OCI-LY1 (cell line): ENCODE measurements around the gene EPDR1.

Experiments used
- H2AFZ ChIP-seq: fragments of 200-600 bp; sonication (generic), shearing (Covaris generic); 2 replicates; pipeline ENCODE4 v1.6.0; 2014; ENCODE audit warnings: antibody characterized with exemption, mild to moderate bottlenecking, low read length
- H3F3A ChIP-seq: fragments of 200-600 bp; sonication (generic), shearing (Covaris generic); 2 replicates; pipeline ENCODE4 v1.6.0; 2014; ENCODE audit warnings: mild to moderate bottlenecking, antibody characterized with exemption, low read length, moderate library complexity; ENCODE audit not compliant: insufficient read depth
- H3K27ac ChIP-seq: fragments of 200-600 bp; sonication (generic); 2 replicates; pipeline ENCODE4 v1.5.1; 2014; ENCODE audit warnings: low read length, mixed run types, mild to moderate bottlenecking, low read depth; ENCODE audit not compliant: poor library complexity, severe bottlenecking
- H3K27me3 ChIP-seq: fragments of 200-600 bp; sonication (generic); 2 replicates; pipeline ENCODE4 v1.6.0; 2014; ENCODE audit warnings: antibody characterized with exemption, mild to moderate bottlenecking, low read length, moderate library complexity; ENCODE audit not compliant: insufficient read depth
- H3K36me3 ChIP-seq: fragments of 200-600 bp; sonication (generic); 2 replicates; pipeline ENCODE4 v1.6.1; 2014; ENCODE audit warnings: mild to moderate bottlenecking, antibody characterized with exemption, low read length, moderate library complexity, mixed read lengths; ENCODE audit not compliant: insufficient read depth
- H3K4me1 ChIP-seq: fragments of 200-600 bp; sonication (generic); 2 replicates; pipeline ENCODE4 v1.5.1; 2014; ENCODE audit warnings: mild to moderate bottlenecking, low read length, moderate library complexity; ENCODE audit not compliant: insufficient read depth, severe bottlenecking
- H3K4me2 ChIP-seq: fragments of 200-600 bp; sonication (generic), shearing (Covaris generic); 2 replicates; pipeline ENCODE4 v1.6.1; 2014; ENCODE audit warnings: low read length
- H3K4me3 ChIP-seq: fragments of 200-600 bp; sonication (generic); 2 replicates; pipeline ENCODE4 v1.5.1; 2014; ENCODE audit warnings: low read length, low read depth, mild to moderate bottlenecking, mixed read lengths; ENCODE audit not compliant: poor library complexity, severe bottlenecking
- H3K79me2 ChIP-seq: fragments of 200-600 bp; shearing (Covaris generic); 2 replicates; pipeline ENCODE4 v1.6.1; 2016; ENCODE audit warnings: mixed run types, low read length, mixed read lengths; ENCODE audit not compliant: insufficient read depth
- H3K9ac ChIP-seq: fragments of 200-600 bp; sonication (generic), shearing (Covaris generic); 2 replicates; pipeline ENCODE4 v1.6.1; 2014; ENCODE audit warnings: mild to moderate bottlenecking, low read length, mixed read lengths
- H3K9me2 ChIP-seq: fragments of 200-600 bp; sonication (generic), shearing (Covaris generic); 2 replicates; pipeline ENCODE4 v1.6.1; 2014; ENCODE audit warnings: low read depth, mild to moderate bottlenecking, low read length, mixed read lengths
- H3K9me3 ChIP-seq: fragments of 200-600 bp; shearing (Covaris generic); 2 replicates; pipeline ENCODE4 v1.6.1; 2014; ENCODE audit warnings: low read length, mixed read lengths
- H4K20me1 ChIP-seq: fragments of 200-600 bp; sonication (generic), shearing (Covaris generic); 2 replicates; pipeline ENCODE4 v1.6.0; 2016; ENCODE audit warnings: mild to moderate bottlenecking, low read length; ENCODE audit not compliant: insufficient read depth
- CTCF ChIP-seq: fragments of 200-600 bp; sonication (generic), shearing (Covaris generic); IDR thresholded peaks from 2 replicates; pipeline ENCODE4 v1.5.1; 2017; ENCODE audit warnings: mild to moderate bottlenecking, antibody characterized with exemption, low read length, moderate library complexity, mixed read lengths
- EZH2 ChIP-seq: fragments of 200-600 bp; sonication (generic), shearing (Covaris generic); IDR thresholded peaks from 2 replicates; pipeline ENCODE4 v1.8.0; 2017; ENCODE audit warnings: borderline replicate concordance, mixed run types, mild to moderate bottlenecking, antibody characterized with exemption, low read length, moderate library complexity, mixed read lengths

The EPDR1 gene

GRCh38 chr7:37961251-37961650 is 40.8 kb downstream of the EPDR1 start:
- Histone ChIP-seq H3K4me2 (no peak overlapping the region), H3K9me2 (no peaks in the 10 kb centered on the region), H3F3A (no peaks in the 10 kb centered on the region), H4K20me1 (no peaks in the 10 kb centered on the region), H3K79me2 (no peaks in the 10 kb centered on the region), H3K9me3 (no peaks in the 10 kb centered on the region), H3K36me3 (no peaks in the 10 kb centered on the region), H3K27ac (no peak overlapping the region), H3K9ac (no peak overlapping the region), H3K27me3 (no peaks in the 10 kb centered on the region), H3K4me1 (no peaks in the 10 kb centered on the region), H3K4me3 (no peak overlapping the region), H2AFZ (no peak overlapping the region)
- TF ChIP-seq EZH2, result no peak
- no peak for TF ChIP-seq CTCF

- no peaks in the 10 kb centered on the region for H3F3A ChIP-seq
- no peaks in the 10 kb centered on the region for H4K20me1 ChIP-seq
- TF ChIP-seq EZH2 (no peak), CTCF (no peak)
- H3K9me3 ChIP-seq, result no peaks in the 10 kb centered on the region
- H3K4me2 ChIP-seq, result no peak overlapping the region
- H3K27me3 ChIP-seq, result no peaks in the 10 kb centered on the region
- H3K27ac ChIP-seq, result no peak overlapping the region
- no peaks in the 10 kb centered on the region for H3K79me2 ChIP-seq
- no peak overlapping the region for H3K9ac ChIP-seq
- no peaks in the 10 kb centered on the region for H3K9me2 ChIP-seq
- H3K4me1 ChIP-seq, result no peaks in the 10 kb centered on the region
- no peaks in the 10 kb centered on the region for H3K36me3 ChIP-seq
- no peak overlapping the region for H2AFZ ChIP-seq
- no peak overlapping the region for H3K4me3 ChIP-seq
Observed at GRCh38 chr7:37964196-37964595, 43.8 kb downstream of the EPDR1 start.

DNA sequence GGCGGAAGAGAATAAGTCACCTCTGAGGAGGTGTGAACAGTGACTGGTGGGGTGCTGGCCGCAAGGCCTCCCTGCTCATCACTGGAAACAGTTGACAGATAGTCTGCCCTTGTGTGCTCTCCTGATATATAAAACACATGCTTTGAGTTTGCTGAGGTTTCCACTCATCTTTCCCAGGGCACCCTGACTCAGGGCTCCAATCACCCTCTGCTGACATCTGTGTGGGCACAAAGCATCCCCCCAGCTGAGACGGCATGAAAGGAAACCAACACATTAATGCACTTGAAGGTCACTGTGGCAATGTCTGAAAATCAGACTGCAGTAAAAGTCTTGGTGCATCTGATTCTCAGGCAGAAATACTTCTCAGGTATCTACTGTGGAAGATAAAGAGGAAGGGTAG is 49.8 kb downstream of the EPDR1 start:
- H2AFZ ChIP-seq, result no peak overlapping the region
- H3K4me1 ChIP-seq, result no peaks in the 10 kb centered on the region
- H3F3A ChIP-seq, result no peaks in the 10 kb centered on the region
- H3K4me3 ChIP-seq, result no peak overlapping the region
- H3K9me3 ChIP-seq, result no peaks in the 10 kb centered on the region
- H4K20me1 ChIP-seq, result no peaks in the 10 kb centered on the region
- H3K4me2 ChIP-seq, result no peak overlapping the region
- no peaks in the 10 kb centered on the region for H3K79me2 ChIP-seq
- no peaks in the 10 kb centered on the region for H3K27me3 ChIP-seq
- no peak overlapping the region for H3K9ac ChIP-seq
- H3K36me3 ChIP-seq, result no peaks in the 10 kb centered on the region
- H3K27ac ChIP-seq, result no peak overlapping the region
- TF ChIP-seq CTCF, result no peak
- TF ChIP-seq EZH2, result no peak
- no peaks in the 10 kb centered on the region for H3K9me2 ChIP-seq
